RWPE1 (cell line): ENCODE measurements around the gene CFAP45.

Experiments used
- CTCF ChIA-PET: fragments of 350-600 bp; sonication (Branson Sonifier 250); formaldehyde crosslinking; extraction: SDS; loops from one replicate; lab custom pipeline; 2021; lab: Yijun Ruan, JAX
- POLR2A ChIA-PET: fragments of 400-600 bp; formaldehyde crosslinking; extraction: SDS; loops from one replicate; lab custom pipeline; 2020; ENCODE audit warnings: antibody characterized with exemption; ENCODE audit not compliant: low non-redundant PET; lab: Yijun Ruan, JAX
- DNase-seq: peaks from one replicate; pipeline ENCODE4 v3.0.0; 2012; ENCODE audit warnings: low spot score
- H3K27ac ChIP-seq: fragments of 450-650 bp; 2 replicates; pipeline ENCODE4 v1.5.1; 2017
- CTCF ChIP-seq: fragments of 450-650 bp; conservative IDR thresholded peaks from 2 replicates; pipeline ENCODE4 v1.5.1; 2017; ENCODE audit warnings: low read depth, mild to moderate bottlenecking

The CFAP45 gene

GRCh38 chr1:159921251-159921650, 21.3 kb upstream of the CFAP45 start:
- no peak for DNase-seq
- H3K27ac ChIP-seq, result peak overlapping the region; percentile 99
- TF ChIP-seq CTCF, result no peak
- CTCF ChIA-PET, result interaction anchor here (1.6 kb wide), 1 partner anchor 86 kb away, joined by 11 read pairs; no protein-coding TSS in a partner anchor
- POLR2A ChIA-PET, result no interaction called here

GRCh38 chr1:159920651-159921050, 20.7 kb upstream of the CFAP45 start:
- ChIA-PET CTCF (no interaction called here), POLR2A (no interaction called here)
- TF ChIP-seq CTCF, result no peak
- no peak for DNase-seq
- peak overlapping the region; percentile 89 for H3K27ac ChIP-seq

GRCh38 chr1:159920202-159920601, 20.2 kb upstream of the CFAP45 start:
- H3K27ac ChIP-seq, result peak overlapping the region; percentile 89
- ChIA-PET CTCF (no interaction called here), POLR2A (no interaction called here)
- TF ChIP-seq CTCF, result no peak
- DNase-seq, result no peak

GRCh38 chr1:159919236-159919865, 19.4 kb upstream of the CFAP45 start:
- DNase-seq, result no peak
- H3K27ac ChIP-seq, result peak overlapping the region; percentile 89
- CTCF ChIA-PET, result no interaction called here
- POLR2A ChIA-PET, result no interaction called here
- TF ChIP-seq CTCF, result no peak

- TF ChIP-seq CTCF, result no peak
- POLR2A ChIA-PET, result interaction anchor here (0.6 kb wide), 1 partner anchor 43 kb away, joined by 3 read pairs; no protein-coding TSS in a partner anchor
- CTCF ChIA-PET, result interaction anchor here (0.6 kb wide), 1 partner anchor 140 kb away, joined by 3 read pairs; no protein-coding TSS in a partner anchor
- no peak for DNase-seq
- H3K27ac ChIP-seq, result peak overlapping the region; percentile 89
Measured at GRCh38 chr1:159918352-159919200, 18.6 kb upstream of the CFAP45 start.

GRCh38 chr1:159917533-159918351, 17.8 kb upstream of the CFAP45 start:
- CTCF ChIA-PET, result interaction anchor here (0.6 kb wide), 1 partner anchor 141 kb away, joined by 3 read pairs; no protein-coding TSS in a partner anchor

More at GRCh38 chr1:159917533-159918351, 17.8 kb upstream of the CFAP45 start:
- H3K27ac ChIP-seq, result peak overlapping the region; percentile 89
- no peak for DNase-seq
- TF ChIP-seq CTCF, result no peak
- POLR2A ChIA-PET, result no interaction called here
